GM19099 (cell line): ENCODE measurements around the gene HS6ST1.

Experiments used
- POLR2A ChIP-seq: IDR thresholded peaks from 3 replicates; pipeline ENCODE4 v1.6.1; 2011; ENCODE audit warnings: low read depth; ENCODE audit not compliant: insufficient read length; ENCODE audit errors: extremely low read depth

HS6ST1 gene

GRCh38 chr2:128287780-128288735, 30.6 kb downstream of the HS6ST1 start:
- no peak for TF ChIP-seq POLR2A

DNA sequence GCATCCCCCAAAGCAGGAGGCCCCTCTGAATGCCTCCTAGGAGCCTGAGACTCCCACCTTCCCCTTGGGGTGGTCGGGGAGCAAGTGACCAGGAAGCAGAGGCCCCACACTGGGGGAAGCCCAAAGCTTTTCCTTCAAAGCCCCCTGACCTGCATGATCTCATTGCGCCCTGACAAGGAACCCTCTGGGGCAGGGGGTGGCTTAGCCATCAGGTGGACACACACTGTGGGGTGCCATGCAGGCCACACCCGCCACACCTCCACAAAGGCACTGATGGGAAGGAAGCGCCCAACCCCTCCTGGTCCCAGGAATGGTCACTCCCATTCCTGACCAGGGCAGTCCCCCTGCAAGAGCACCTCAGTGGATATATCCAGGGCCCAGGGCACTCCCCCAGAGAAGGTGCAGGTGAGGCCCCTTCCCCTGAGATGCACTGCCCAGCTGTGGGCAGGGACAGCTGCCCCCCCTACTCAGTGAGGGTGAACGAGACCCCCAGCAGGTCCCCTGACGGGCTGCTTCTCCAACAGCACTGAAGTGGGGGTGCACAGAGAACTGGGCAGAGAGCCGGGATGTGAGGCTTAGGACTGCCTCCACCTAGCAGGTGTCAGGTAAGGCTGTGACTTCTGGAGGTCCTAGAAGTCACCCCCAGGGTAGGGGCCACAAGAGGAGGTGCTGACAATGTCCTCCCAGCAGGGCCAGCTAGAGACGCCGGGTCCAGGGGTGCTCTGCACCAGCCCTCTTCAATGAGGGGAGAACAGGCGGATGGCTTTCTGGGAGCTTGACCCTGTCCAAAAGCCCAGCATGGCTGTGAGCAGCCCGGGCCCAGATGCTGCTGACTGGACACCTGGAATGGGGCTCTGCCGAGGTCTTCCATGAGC, 31.5 kb downstream of the HS6ST1 start:
- TF ChIP-seq POLR2A, result no peak

GRCh38 chr2:128286011-128286721, 32.5 kb downstream of the HS6ST1 start:
- TF ChIP-seq POLR2A, result no peak

DNA sequence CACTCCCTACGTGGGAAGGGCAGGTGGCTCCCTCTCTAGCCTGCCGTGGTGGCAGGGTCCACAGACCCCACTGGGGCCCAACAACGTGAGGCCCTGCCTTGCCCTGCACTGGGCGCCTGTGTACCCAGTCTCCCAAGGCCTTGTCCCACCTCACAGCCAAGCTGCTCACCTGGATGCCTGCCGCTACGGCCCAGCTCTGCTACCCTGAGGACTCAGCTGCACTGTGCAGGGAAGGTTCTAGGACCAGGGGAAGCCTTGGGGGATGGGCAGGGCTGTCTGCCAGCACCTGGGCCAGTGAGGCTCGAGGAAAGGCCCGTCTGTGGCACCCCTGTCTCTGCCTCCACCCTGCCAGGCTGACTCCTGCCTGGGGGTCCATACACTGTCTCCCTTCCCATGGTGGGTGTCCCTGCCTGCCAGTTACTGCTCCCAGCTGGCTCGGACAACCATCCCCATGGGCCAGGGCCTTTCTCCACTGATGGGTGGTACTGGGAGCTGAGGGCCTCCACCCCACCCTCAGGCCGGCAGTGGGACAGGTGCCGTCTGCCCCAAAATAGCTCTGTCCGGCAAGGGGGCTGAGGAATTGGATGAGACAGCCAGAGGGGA, 33.2 kb downstream of the HS6ST1 start:
- TF ChIP-seq POLR2A, result no peak

- TF ChIP-seq POLR2A, result no peak
These were observed 33.8 kb downstream of the HS6ST1 start for GRCh38 chr2:128284841-128285240.

GRCh38 chr2:128284037-128284441, 34.6 kb downstream of the HS6ST1 start:
- TF ChIP-seq POLR2A, result no peak

GRCh38 chr2:128282976-128283810, 35.5 kb downstream of the HS6ST1 start:
- no peak for TF ChIP-seq POLR2A

DNA sequence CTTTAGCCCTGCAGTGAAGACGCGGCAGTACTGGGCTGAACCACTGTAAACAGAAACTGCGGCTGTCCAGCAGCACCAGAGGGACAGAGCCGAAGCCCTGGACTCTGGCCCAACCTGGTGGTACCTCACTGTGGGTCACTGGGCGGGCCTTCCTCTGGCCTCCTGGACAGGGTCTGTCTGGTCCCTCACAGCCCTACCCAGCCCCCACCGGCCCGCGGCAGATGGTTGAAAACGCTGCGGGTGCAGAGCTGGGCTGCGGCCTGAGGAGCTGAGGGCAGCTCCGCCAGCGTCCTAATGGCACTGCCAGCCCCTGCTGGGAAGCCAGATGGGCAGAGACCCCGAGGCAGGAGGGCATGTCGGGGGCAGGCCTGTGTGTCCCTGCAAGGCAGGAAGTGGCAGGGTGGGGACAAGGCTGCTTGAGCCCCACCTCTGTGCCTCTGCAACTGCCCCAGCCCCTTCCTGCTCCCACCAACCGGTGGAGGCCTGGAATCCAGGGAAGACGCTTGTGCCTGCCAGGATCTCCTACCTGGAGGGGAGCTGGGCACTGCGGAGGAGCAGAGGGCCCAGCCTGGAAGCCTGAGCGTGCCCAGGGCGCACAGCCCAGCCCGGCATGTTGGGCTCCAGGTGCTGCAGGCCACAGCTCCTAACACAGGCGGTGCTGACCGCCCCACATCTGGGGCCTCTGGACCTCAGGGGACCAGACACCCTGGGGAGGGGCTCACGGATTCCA, 36.3 kb downstream of the HS6ST1 start:
- TF ChIP-seq POLR2A, result no peak

DNA sequence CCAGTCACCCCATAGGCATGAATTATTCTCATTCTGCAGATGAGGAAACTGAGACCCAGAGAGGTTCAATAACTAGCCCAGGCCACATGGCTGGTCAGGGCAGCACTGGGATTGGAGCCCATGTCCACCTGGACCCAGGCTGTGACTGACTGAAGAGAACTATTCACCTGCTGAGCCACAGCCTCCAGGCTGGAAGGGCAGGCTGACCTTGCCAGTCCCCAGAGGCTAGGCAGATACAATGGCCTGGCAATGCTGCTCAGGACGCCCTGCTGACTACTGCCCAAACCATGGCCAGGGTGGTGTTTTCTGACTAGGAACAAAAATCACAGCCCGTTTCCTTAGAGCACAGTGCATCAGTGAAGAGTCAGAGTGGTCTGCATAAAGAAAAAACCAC, 36.8 kb downstream of the HS6ST1 start:
- TF ChIP-seq POLR2A, result no peak

DNA sequence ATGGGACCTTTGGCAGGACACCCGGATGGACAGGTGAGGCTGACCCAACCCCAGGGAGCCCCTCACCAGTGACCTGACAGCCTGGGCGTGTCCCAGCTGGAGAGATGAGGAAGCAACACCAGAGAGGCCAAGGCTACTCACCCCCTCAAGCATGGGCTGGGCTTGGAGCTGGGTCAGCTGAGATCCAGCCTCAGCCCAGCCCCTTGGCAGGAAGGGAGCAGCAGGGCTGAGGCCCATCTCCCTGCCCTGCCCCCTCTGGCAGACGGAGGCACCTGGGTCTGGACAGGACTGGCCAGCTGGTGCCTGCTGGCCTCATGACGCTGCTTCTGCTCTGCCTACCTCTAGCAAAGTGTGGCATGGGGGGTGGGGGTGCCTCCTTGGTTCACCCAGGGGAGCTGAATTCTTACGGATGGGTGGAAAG, 37.8 kb downstream of the HS6ST1 start:
- TF ChIP-seq POLR2A, result no peak

GRCh38 chr2:128280158-128280871, 38.4 kb downstream of the HS6ST1 start:
- no peak for TF ChIP-seq POLR2A

- TF ChIP-seq POLR2A, result no peak
These were observed 38.9 kb downstream of the HS6ST1 start for GRCh38 chr2:128279786-128280157.
